OCI-LY7 (cell line): ENCODE results near the gene SCUBE3.

ENCODE experiments used
- EZH2phosphoT487 ChIP-seq: fragments of 200-600 bp; sonication (generic); IDR thresholded peaks from 2 replicates; pipeline ENCODE4 v1.6.1; 2018; ENCODE audit warnings: low read depth, borderline replicate concordance, mild to moderate bottlenecking, mixed run types, antibody characterized with exemption, low read length, moderate library complexity, mixed read lengths
- TF ChIP-seq, protein P1 (sequence below): fragments of 200-600 bp; sonication (generic); conservative IDR thresholded peaks from 2 replicates; pipeline ENCODE4 v1.5.1; 2014; ENCODE audit warnings: mild to moderate bottlenecking, antibody characterized with exemption, low read length, moderate library complexity, mixed read lengths

DNA sequence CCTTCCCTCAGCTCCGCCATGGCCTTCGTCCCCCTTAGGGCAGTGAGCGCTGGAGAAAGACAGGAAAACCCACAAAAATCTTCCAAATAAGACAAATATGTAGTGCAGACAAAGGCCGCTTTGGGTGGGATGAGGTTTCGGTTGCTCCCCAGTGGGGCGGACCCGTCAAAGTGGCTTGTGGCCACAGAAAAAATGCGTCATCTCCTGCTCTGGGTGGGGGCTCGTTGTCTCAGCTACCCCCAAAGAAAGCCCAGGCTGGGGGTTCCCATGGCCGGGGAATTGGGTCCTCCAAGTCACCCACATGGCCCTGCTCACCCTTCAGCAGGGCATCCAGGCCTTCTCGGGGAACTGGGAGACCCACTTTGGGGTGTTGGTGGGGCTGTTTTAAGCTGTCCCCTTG, 21.9 kb upstream of the SCUBE3 start:
- TF ChIP-seq, protein P1, sequence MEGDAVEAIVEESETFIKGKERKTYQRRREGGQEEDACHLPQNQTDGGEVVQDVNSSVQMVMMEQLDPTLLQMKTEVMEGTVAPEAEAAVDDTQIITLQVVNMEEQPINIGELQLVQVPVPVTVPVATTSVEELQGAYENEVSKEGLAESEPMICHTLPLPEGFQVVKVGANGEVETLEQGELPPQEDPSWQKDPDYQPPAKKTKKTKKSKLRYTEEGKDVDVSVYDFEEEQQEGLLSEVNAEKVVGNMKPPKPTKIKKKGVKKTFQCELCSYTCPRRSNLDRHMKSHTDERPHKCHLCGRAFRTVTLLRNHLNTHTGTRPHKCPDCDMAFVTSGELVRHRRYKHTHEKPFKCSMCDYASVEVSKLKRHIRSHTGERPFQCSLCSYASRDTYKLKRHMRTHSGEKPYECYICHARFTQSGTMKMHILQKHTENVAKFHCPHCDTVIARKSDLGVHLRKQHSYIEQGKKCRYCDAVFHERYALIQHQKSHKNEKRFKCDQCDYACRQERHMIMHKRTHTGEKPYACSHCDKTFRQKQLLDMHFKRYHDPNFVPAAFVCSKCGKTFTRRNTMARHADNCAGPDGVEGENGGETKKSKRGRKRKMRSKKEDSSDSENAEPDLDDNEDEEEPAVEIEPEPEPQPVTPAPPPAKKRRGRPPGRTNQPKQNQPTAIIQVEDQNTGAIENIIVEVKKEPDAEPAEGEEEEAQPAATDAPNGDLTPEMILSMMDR = no peak
- no peak for TF ChIP-seq EZH2phosphoT487
